CD4-positive, alpha-beta memory T cell (primary cell): ENCODE results near the gene PIEZO1. TPM values are rescaled to one million over a fixed set of nuclear protein-coding genes. Genes with fewer than 3 reads are reported as not detected.

Source experiments
- CTCF ChIA-PET: fragments of 350-600 bp; sonication (Branson Sonifier 250); formaldehyde crosslinking; loops from one replicate; lab custom pipeline; 2021; ENCODE audit warnings: inconsistent platforms; ENCODE audit not compliant: partially characterized antibody; lab: Charles Lee
- POLR2A ChIA-PET: fragments of 350-600 bp; sonication (Branson Sonifier 250); formaldehyde crosslinking; loops from one replicate; lab custom pipeline; 2021; ENCODE audit not compliant: partially characterized antibody; lab: Charles Lee
- DNase-seq, 5 donors: peaks; one replicate each; pipeline versions ENCODE4 v3.0.0 to v3.0.0-alpha.2; 2020 to 2022; ENCODE audit warnings: mixed read lengths in 1 of 5
- H3K27ac ChIP-seq: one replicate; pipeline ENCODE4 v1.7.0; 2013; ENCODE audit warnings: low read depth, low read length
- H3K27me3 ChIP-seq: 2 replicates; pipeline ENCODE4 v1.7.0; 2013; ENCODE audit warnings: mild to moderate bottlenecking, low read length, moderate library complexity; ENCODE audit not compliant: insufficient read depth
- H3K36me3 ChIP-seq: 2 replicates; pipeline ENCODE4 v1.7.0; 2013; ENCODE audit warnings: mild to moderate bottlenecking, low read length, moderate library complexity; ENCODE audit not compliant: insufficient read depth
- H3K4me1 ChIP-seq: 2 replicates; pipeline ENCODE4 v1.7.0; 2013; ENCODE audit warnings: mild to moderate bottlenecking, low read length, moderate library complexity; ENCODE audit not compliant: insufficient read depth
- H3K4me3 ChIP-seq, 2 donors: one replicate each; pipeline ENCODE4 v1.7.0; 2013; ENCODE audit warnings: low read length in 2 of 2, mild to moderate bottlenecking in 1 of 2
- H3K9me3 ChIP-seq, 2 donors: one replicate each; pipeline ENCODE4 v1.7.0; 2013; ENCODE audit warnings: low read length in 2 of 2, control low read depth in 1 of 2; ENCODE audit not compliant: control insufficient read depth in 1 of 2
- H3K27ac Mint-ChIP-seq, 7 donors: one replicate each; pipeline ENCODE4 v1.8.0; 2020 to 2021; ENCODE audit warnings: mixed read lengths in 7 of 7, mild to moderate bottlenecking in 6 of 7, inconsistent platforms in 3 of 7, moderate library complexity in 3 of 7
- H3K27me3 Mint-ChIP-seq, 2 donors: one replicate each; pipeline ENCODE4 v1.8.0; 2020 to 2021; ENCODE audit warnings: mixed read lengths in 2 of 2
- H3K36me3 Mint-ChIP-seq, 2 donors: one replicate each; pipeline ENCODE4 v1.8.0; 2020 to 2021; ENCODE audit warnings: mixed read lengths in 2 of 2, inconsistent platforms in 1 of 2, mild to moderate bottlenecking in 1 of 2
- H3K4me1 Mint-ChIP-seq, 4 donors: one replicate each; pipeline ENCODE4 v1.8.0; 2020 to 2021; ENCODE audit warnings: mixed read lengths in 4 of 4, mild to moderate bottlenecking in 1 of 4
- H3K4me3 Mint-ChIP-seq, 8 donors: one replicate each; pipeline ENCODE4 v1.8.0; 2020 to 2021; ENCODE audit warnings: mixed read lengths in 8 of 8, mild to moderate bottlenecking in 7 of 8, moderate library complexity in 6 of 8, inconsistent platforms in 3 of 8
- H3K9me3 Mint-ChIP-seq, 8 donors: one replicate each; pipeline ENCODE4 v1.8.0; 2020 to 2021; ENCODE audit warnings: mixed read lengths in 8 of 8, mild to moderate bottlenecking in 5 of 8, inconsistent platforms in 3 of 8, moderate library complexity in 1 of 8
- intact Hi-C: fragments of 100-400 bp; cut with micrococcal nuclease; formaldehyde crosslinking; loops from one replicate; pipeline ENCODE4 v1.15.1; 2023
- polyA plus RNA-seq, 2 donors: library from polyadenylated mRNA; unstranded; fragments of 300-500 nt; fragmentation: Illumina TruSeq; gene quantifications; one replicate each; pipeline ENCODE4 v1.2.3, GENCODE V29; 2021
- total RNA-seq, 2 experiments: library from RNA; stranded (reverse); gene quantifications; one replicate each; pipeline ENCODE4 v1.2.3, GENCODE V29; 2021

Gene PIEZO1
- total and polyA plus RNA-seq, 4 experiments from 2014 or later = 12.0 to 302 (median 171) TPM

- peaks cover 72% of the 10 kb centered on the region for H3K36me3 ChIP-seq
- no peak overlapping the region for H3K4me3 Mint-ChIP-seq
- H3K27ac Mint-ChIP-seq = no peak overlapping the region
Observed at GRCh38 chr16:88725609-88726407, 59.2 kb downstream of the PIEZO1 start.

GRCh38 chr16:88724855-88725555 is 60.0 kb downstream of the PIEZO1 start:
- H3K27ac ChIP-seq = no peak overlapping the region
- H3K4me1 Mint-ChIP-seq = no peaks in the 10 kb centered on the region
- no peak overlapping the region for H3K4me3 ChIP-seq
- CTCF ChIA-PET = no interaction called here
- no peak for DNase-seq
- no peaks in the 10 kb centered on the region for H3K4me1 ChIP-seq
- peaks cover 74% of the 10 kb centered on the region for H3K36me3 ChIP-seq
- POLR2A ChIA-PET = no interaction called here
- H3K4me3 Mint-ChIP-seq = no peak overlapping the region
- peaks cover 10 to 31% of the 10 kb centered on the region in 2 donors for H3K36me3 Mint-ChIP-seq
- intact Hi-C loops = no loop called here
- no peaks in the 10 kb centered on the region for H3K9me3 Mint-ChIP-seq
- H3K27me3 ChIP-seq = no peaks in the 10 kb centered on the region
- peak overlapping the region in 2 of 7 donors; percentile 23 to 57 for H3K27ac Mint-ChIP-seq
- no peaks in the 10 kb centered on the region for H3K9me3 ChIP-seq
- no peaks in the 10 kb centered on the region for H3K27me3 Mint-ChIP-seq

More at GRCh38 chr16:88725609-88726407, 59.2 kb downstream of the PIEZO1 start:
- intact Hi-C loops = no loop called here
- H3K27ac ChIP-seq = no peak overlapping the region
- Mint-ChIP-seq H3K9me3 (no peaks in the 10 kb centered on the region), H3K36me3 (peaks cover 7 to 29% of the 10 kb centered on the region in 2 donors), H3K27me3 (no peaks in the 10 kb centered on the region), H3K4me1 (peaks cover 0 to 1% (median 0%) of the 10 kb centered on the region in 4 donors)
- no peak overlapping the region for H3K4me3 ChIP-seq
- H3K9me3 ChIP-seq = no peaks in the 10 kb centered on the region
- CTCF ChIA-PET = no interaction called here
- POLR2A ChIA-PET = no interaction called here
- no peaks in the 10 kb centered on the region for H3K27me3 ChIP-seq
- no peaks in the 10 kb centered on the region for H3K4me1 ChIP-seq
- no peak for DNase-seq

- no peak overlapping the region for H3K4me3 ChIP-seq
- Mint-ChIP-seq H3K4me3 (no peak overlapping the region), H3K36me3 (peaks cover 11 to 37% of the 10 kb centered on the region in 2 donors), H3K9me3 (no peaks in the 10 kb centered on the region), H3K27ac (peak overlapping the region in 1 of 7 donors; percentile 60), H3K4me1 (no peaks in the 10 kb centered on the region), H3K27me3 (no peaks in the 10 kb centered on the region)
- ChIA-PET CTCF (interaction anchor here (1.1 kb wide), 1 partner anchor 13 kb away, joined by 3 read pairs; no protein-coding TSS in a partner anchor), POLR2A (no interaction called here)
- no peaks in the 10 kb centered on the region for H3K9me3 ChIP-seq
- DNase-seq = no peak
- intact Hi-C loops = no loop called here
- H3K36me3 ChIP-seq = peaks cover 81% of the 10 kb centered on the region
- no peaks in the 10 kb centered on the region for H3K4me1 ChIP-seq
- H3K27me3 ChIP-seq = no peaks in the 10 kb centered on the region
- H3K27ac ChIP-seq = no peak overlapping the region
Observed at GRCh38 chr16:88723911-88724310, 61.1 kb downstream of the PIEZO1 start.

GRCh38 chr16:88723507-88723887 is 61.5 kb downstream of the PIEZO1 start:
- Histone ChIP-seq H3K9me3 (no peaks in the 10 kb centered on the region), H3K4me3 (no peak overlapping the region), H3K27ac (no peak overlapping the region), H3K27me3 (no peaks in the 10 kb centered on the region), H3K4me1 (no peaks in the 10 kb centered on the region), H3K36me3 (peaks cover 85% of the 10 kb centered on the region)
- ChIA-PET POLR2A (no interaction called here), CTCF (interaction anchor here (1.1 kb wide), 1 partner anchor 13 kb away, joined by 3 read pairs; no protein-coding TSS in a partner anchor)
- H3K9me3 Mint-ChIP-seq = no peaks in the 10 kb centered on the region
- no peaks in the 10 kb centered on the region for H3K27me3 Mint-ChIP-seq
- H3K27ac Mint-ChIP-seq = peak overlapping the region in 1 of 7 donors; percentile 60
- DNase-seq = no peak
- intact Hi-C loops = no loop called here
- no peaks in the 10 kb centered on the region for H3K4me1 Mint-ChIP-seq
- H3K36me3 Mint-ChIP-seq = peaks cover 11 to 41% of the 10 kb centered on the region in 2 donors
- no peak overlapping the region for H3K4me3 Mint-ChIP-seq

- CTCF ChIA-PET = interaction anchor here (1.1 kb wide), 1 partner anchor 14 kb away, joined by 3 read pairs; no protein-coding TSS in a partner anchor
- H3K9me3 ChIP-seq = no peaks in the 10 kb centered on the region
- H3K36me3 ChIP-seq = peaks cover 89% of the 10 kb centered on the region
- no peak overlapping the region for H3K4me3 ChIP-seq
- no peaks in the 10 kb centered on the region for H3K27me3 Mint-ChIP-seq
- no peaks in the 10 kb centered on the region for H3K9me3 Mint-ChIP-seq
- DNase-seq = no peak
- intact Hi-C loops = no loop called here
- no peaks in the 10 kb centered on the region for H3K27me3 ChIP-seq
- H3K27ac Mint-ChIP-seq = peak overlapping the region in 1 of 7 donors; percentile 12
- no peak overlapping the region for H3K4me3 Mint-ChIP-seq
- peaks cover 0 to 2% (median 0%) of the 10 kb centered on the region in 4 donors for H3K4me1 Mint-ChIP-seq
- H3K4me1 ChIP-seq = no peaks in the 10 kb centered on the region
- POLR2A ChIA-PET = no interaction called here
- peaks cover 11 to 46% of the 10 kb centered on the region in 2 donors for H3K36me3 Mint-ChIP-seq
- H3K27ac ChIP-seq = no peak overlapping the region
Observed at GRCh38 chr16:88722784-88723506, 62.1 kb downstream of the PIEZO1 start.

GRCh38 chr16:88721815-88722755 is 62.9 kb downstream of the PIEZO1 start:
- intact Hi-C loops = no loop called here
- CTCF ChIA-PET = no interaction called here

More at GRCh38 chr16:88721815-88722755, 62.9 kb downstream of the PIEZO1 start:
- H3K4me3 Mint-ChIP-seq = no peak overlapping the region
- no peaks in the 10 kb centered on the region for H3K9me3 Mint-ChIP-seq
- DNase-seq = no peak
- Histone ChIP-seq H3K27me3 (no peaks in the 10 kb centered on the region), H3K36me3 (peaks cover 89% of the 10 kb centered on the region), H3K4me1 (no peaks in the 10 kb centered on the region), H3K9me3 (no peaks in the 10 kb centered on the region), H3K4me3 (no peak overlapping the region), H3K27ac (no peak overlapping the region)
- H3K36me3 Mint-ChIP-seq = peaks cover 14 to 53% of the 10 kb centered on the region in 2 donors
- peaks cover 0 to 4% (median 0%) of the 10 kb centered on the region in 4 donors for H3K4me1 Mint-ChIP-seq
- POLR2A ChIA-PET = interaction anchor here (1.5 kb wide), 1 partner anchor 15 kb away, joined by 4 read pairs; no protein-coding TSS in a partner anchor
- peak overlapping the region in 1 of 7 donors; percentile 12 for H3K27ac Mint-ChIP-seq
- no peaks in the 10 kb centered on the region for H3K27me3 Mint-ChIP-seq
